H1 (cell line): ENCODE measurements around the gene CDC5L. TPM values are rescaled to one million over a fixed set of nuclear protein-coding genes. Genes with fewer than 3 reads are reported as not detected.

ENCODE experiments used
- CTCF ChIA-PET: fragments of 300-600 bp; sonication (Branson Sonifier 250); formaldehyde crosslinking; loops from one replicate; lab custom pipeline; 2021; ENCODE audit not compliant: partially characterized antibody; lab: Charles Lee
- POLR2A ChIA-PET: fragments of 300-600 bp; sonication (Branson Sonifier 250); formaldehyde crosslinking; loops from one replicate; lab custom pipeline; 2021; ENCODE audit warnings: inconsistent platforms; ENCODE audit not compliant: partially characterized antibody; lab: Charles Lee
- DNase-seq, 2 experiments: peaks; one replicate each; pipeline versions ENCODE4 v3.0.0 to v3.0.0-alpha.2; 2010 to 2022; ENCODE audit warnings: low spot score in 2 of 2, low read depth in 1 of 2, mixed read lengths in 1 of 2
- FAIRE-seq: peaks from 2 replicates; lab custom pipeline; 2011; peaks lifted over from hg19 to GRCh38; lab: Jason Lieb, UNC
- H2AFZ ChIP-seq: 2 replicates; pipeline ENCODE4 v1.8.1; 2012; ENCODE audit warnings: low read length, inconsistent platforms
- H2AK5ac ChIP-seq: 2 replicates; pipeline ENCODE4 v1.6.1; 2013; ENCODE audit warnings: low read depth, low read length
- H2BK120ac ChIP-seq: replicated peaks from 2 replicates; pipeline ENCODE3; 2013; ENCODE audit warnings: low read depth, low read length, inconsistent platforms
- H2BK12ac ChIP-seq: 2 replicates; pipeline ENCODE4 v1.6.1; 2013; ENCODE audit warnings: low read depth, low read length
- H2BK15ac ChIP-seq: 2 replicates; pipeline ENCODE4 v1.6.1; 2013; ENCODE audit warnings: low read length
- H2BK20ac ChIP-seq: 2 replicates; pipeline ENCODE4 v1.6.1; 2013; ENCODE audit warnings: low read length
- H2BK5ac ChIP-seq: 2 replicates; pipeline ENCODE4 v1.6.1; 2013; ENCODE audit warnings: low read depth, low read length
- H3K14ac ChIP-seq: 2 replicates; pipeline ENCODE4 v1.6.1; 2013; ENCODE audit warnings: inconsistent platforms; ENCODE audit not compliant: insufficient read length
- H3K18ac ChIP-seq: 2 replicates; pipeline ENCODE4 v1.6.1; 2013; ENCODE audit warnings: low read length; ENCODE audit errors: extremely low read depth
- H3K23ac ChIP-seq: 2 replicates; pipeline ENCODE4 v1.6.1; 2013; ENCODE audit warnings: inconsistent platforms; ENCODE audit not compliant: insufficient read length
- H3K23me2 ChIP-seq: 2 replicates; pipeline ENCODE4 v1.6.1; 2013; ENCODE audit warnings: low read depth, low read length
- H3K27ac ChIP-seq: 2 replicates; pipeline ENCODE4 v1.6.1; 2011; ENCODE audit warnings: low read depth, low read length, inconsistent platforms
- H3K27me3 ChIP-seq, 4 experiments: replicated peaks in 1 of 4; 1 replicate in 1 of 4; 2 replicates in 3 of 4; pipeline versions ENCODE4 v1.6.1 to v1.8.1; 2011 to 2013; ENCODE audit warnings: low read length in 3 of 4, mild to moderate bottlenecking in 3 of 4, inconsistent platforms in 2 of 4, mixed read lengths in 2 of 4, moderate library complexity in 1 of 4; ENCODE audit not compliant: control insufficient read depth in 3 of 4, insufficient read depth in 3 of 4; ENCODE audit errors: extremely low read depth in 1 of 4
- H3K36me3 ChIP-seq, 4 experiments: 2 replicates each; pipeline versions ENCODE4 v1.6.1 to v1.8.1; 2011 to 2013; ENCODE audit warnings: mild to moderate bottlenecking in 4 of 4, low read length in 3 of 4, moderate library complexity in 2 of 4, control low read depth in 1 of 4, inconsistent platforms in 1 of 4; ENCODE audit not compliant: insufficient read depth in 4 of 4, control insufficient read depth in 2 of 4
- H3K4ac ChIP-seq: replicated peaks from 2 replicates; pipeline ENCODE3; 2013; ENCODE audit warnings: low read length, low read depth, mixed read lengths, inconsistent platforms; ENCODE audit not compliant: insufficient read length
- H3K4me1 ChIP-seq, 4 experiments: replicated peaks in 1 of 4; 1 replicate in 1 of 4; 2 replicates in 3 of 4; pipeline versions ENCODE4 v1.6.1 to v1.8.1; 2011 to 2013; ENCODE audit warnings: low read length in 3 of 4, inconsistent platforms in 2 of 4, mixed read lengths in 1 of 4; ENCODE audit not compliant: insufficient read depth in 4 of 4, control insufficient read depth in 3 of 4
- H3K4me2 ChIP-seq, 2 experiments: 2 replicates each; pipeline versions ENCODE4 v1.6.1 to v1.8.1; 2011 to 2013; ENCODE audit warnings: low read depth in 2 of 2, low read length in 2 of 2, control low read depth in 1 of 2, inconsistent platforms in 1 of 2, mild to moderate bottlenecking in 1 of 2; ENCODE audit not compliant: insufficient read depth in 1 of 2
- H3K4me3 ChIP-seq, 4 experiments: fragments of 200-600, 300-600 bp in 1 of 4; sonication (generic), shearing (Covaris generic), sonication (Bioruptor Twin) in 1 of 4; 2 replicates each; pipeline versions ENCODE4 v1.5.1 to v1.8.1; 2011 to 2016; ENCODE audit warnings: low read length in 4 of 4, low read depth in 3 of 4, control low read depth in 2 of 4, inconsistent platforms in 2 of 4, mild to moderate bottlenecking in 2 of 4, mixed read lengths in 1 of 4, moderate library complexity in 1 of 4; ENCODE audit not compliant: insufficient read depth in 2 of 4; ENCODE audit errors: extremely low read depth in 1 of 4
- H3K56ac ChIP-seq: replicated peaks from 2 replicates; pipeline ENCODE3; 2013; ENCODE audit warnings: low read depth, mild to moderate bottlenecking, mixed read lengths, low read length, inconsistent platforms; ENCODE audit not compliant: insufficient read length
- H3K79me1 ChIP-seq: 2 replicates; pipeline ENCODE4 v1.6.1; 2013; ENCODE audit warnings: low read depth, low read length, control low read depth
- H3K79me2 ChIP-seq, 2 experiments: 2 replicates each; pipeline versions ENCODE4 v1.6.1 to v1.8.1; 2012 to 2013; ENCODE audit warnings: low read length in 2 of 2, mild to moderate bottlenecking in 2 of 2, inconsistent platforms in 1 of 2; ENCODE audit not compliant: insufficient read depth in 2 of 2, control insufficient read depth in 1 of 2
- H3K9ac ChIP-seq, 4 experiments: replicated peaks in 1 of 4; 1 replicate in 1 of 4; 2 replicates in 3 of 4; pipeline versions ENCODE4 v1.6.1 to v1.8.1; 2011 to 2013; ENCODE audit warnings: low read depth in 3 of 4, low read length in 3 of 4, control low read depth in 2 of 4, mild to moderate bottlenecking in 2 of 4, moderate library complexity in 2 of 4, inconsistent platforms in 1 of 4; ENCODE audit errors: extremely low read depth in 1 of 4
- H3K9me3 ChIP-seq, 2 experiments: 2 replicates each; pipeline versions ENCODE4 v1.6.1 to v1.8.1; 2012 to 2013; ENCODE audit warnings: mild to moderate bottlenecking in 2 of 2, moderate library complexity in 2 of 2, control low read depth in 1 of 2, inconsistent platforms in 1 of 2, low read depth in 1 of 2, low read length in 1 of 2, mixed read lengths in 1 of 2; ENCODE audit not compliant: insufficient read depth in 2 of 2
- H4K20me1 ChIP-seq, 2 experiments: replicated peaks in 1 of 2; 2 replicates each; pipeline versions ENCODE3 to v1.8.1; 2011 to 2013; ENCODE audit warnings: inconsistent platforms in 2 of 2, low read length in 2 of 2, mild to moderate bottlenecking in 1 of 2; ENCODE audit not compliant: insufficient read depth in 2 of 2, control insufficient read depth in 1 of 2
- H4K5ac ChIP-seq: 2 replicates; pipeline ENCODE4 v1.6.1; 2013; ENCODE audit warnings: low read length, low read depth, mixed read lengths, inconsistent platforms; ENCODE audit not compliant: insufficient read length
- H4K8ac ChIP-seq: 2 replicates; pipeline ENCODE4 v1.8.0; 2013; ENCODE audit warnings: mild to moderate bottlenecking, moderate library complexity, low read length, inconsistent platforms; ENCODE audit not compliant: insufficient read depth; ENCODE audit errors: extremely low read depth
- H4K91ac ChIP-seq: replicated peaks from 2 replicates; pipeline ENCODE3; 2013; ENCODE audit warnings: low read length, mixed read lengths, inconsistent platforms; ENCODE audit not compliant: insufficient read length
- ASH2L ChIP-seq: fragments of 200-600, 300-600 bp; sonication (generic); IDR thresholded peaks from one replicate; pipeline ENCODE4 v1.7.1; 2017; ENCODE audit warnings: low read length
- BRCA1 ChIP-seq: IDR thresholded peaks from 2 replicates; pipeline ENCODE4 v1.6.1; 2012; ENCODE audit warnings: low read depth, low read length, improper control_type of control experiment
- CTCF ChIP-seq, 3 experiments: IDR thresholded peaks; 1 replicate in 2 of 3; 2 replicates in 1 of 3; pipeline versions ENCODE4 v1.5.1 to v1.6.1; 2011; ENCODE audit warnings: low read length in 3 of 3, mild to moderate bottlenecking in 3 of 3, inconsistent platforms in 2 of 3, low read depth in 1 of 3, moderate library complexity in 1 of 3; ENCODE audit not compliant: insufficient read depth in 1 of 3; ENCODE audit errors: control extremely low read depth in 1 of 3
- EGR1 ChIP-seq: IDR thresholded peaks from 2 replicates; pipeline ENCODE4 v1.6.1; 2011; ENCODE audit warnings: low read depth, low read length, borderline replicate concordance
- GABPA ChIP-seq: IDR thresholded peaks from 2 replicates; pipeline ENCODE4 v1.6.1; 2011; ENCODE audit warnings: mild to moderate bottlenecking, low read length, moderate library complexity, borderline replicate concordance; ENCODE audit not compliant: insufficient read depth
- HDAC6 ChIP-seq: IDR thresholded peaks from one replicate; pipeline ENCODE4 v1.7.1; 2012; ENCODE audit warnings: low read depth, mild to moderate bottlenecking, inconsistent platforms, low read length, moderate library complexity
- KDM1A ChIP-seq: fragments of 200-600, 300-600 bp; sonication (generic); IDR thresholded peaks from 2 replicates; pipeline ENCODE4 v1.7.1; 2016; ENCODE audit warnings: mild to moderate bottlenecking, low read length, borderline replicate concordance
- PHF8 ChIP-seq: fragments of 200-600 bp; sonication (generic); conservative IDR thresholded peaks from 2 replicates; pipeline ENCODE4 v1.7.1; 2012; ENCODE audit warnings: low read depth, mild to moderate bottlenecking, inconsistent platforms, low read length, moderate library complexity
- POLR2A ChIP-seq, 2 experiments: IDR thresholded peaks; 1 replicate in 1 of 2; 2 replicates in 1 of 2; pipeline ENCODE4 v1.6.1; 2011; ENCODE audit warnings: low read depth in 2 of 2, low read length in 2 of 2, mild to moderate bottlenecking in 2 of 2; ENCODE audit errors: control extremely low read depth in 1 of 2
- RBBP5 ChIP-seq: IDR thresholded peaks from 2 replicates; pipeline ENCODE4 v1.7.1; 2012; ENCODE audit warnings: low read depth, mild to moderate bottlenecking, inconsistent platforms, low read length, moderate library complexity, borderline replicate concordance
- SP1 ChIP-seq: IDR thresholded peaks from 2 replicates; pipeline ENCODE4 v1.6.1; 2011; ENCODE audit warnings: low read depth, low read length
- TAF1 ChIP-seq: IDR thresholded peaks from 2 replicates; pipeline ENCODE4 v1.6.1; 2011; ENCODE audit warnings: mild to moderate bottlenecking, low read depth, low read length
- TBP ChIP-seq: IDR thresholded peaks from 2 replicates; pipeline ENCODE4 v1.6.1; 2011; ENCODE audit warnings: low read depth, low read length, improper control_type of control experiment
- WGBS, 2 experiments: shearing (Covaris generic) in 1 of 2; methylation state at CpG; one replicate each; pipeline versions ENCODE4 v1.1.6 to v1.1.7; 2013 to 2015; ENCODE audit warnings: low lambda C conversion rate in 2 of 2, mixed read lengths in 2 of 2, inconsistent platforms in 1 of 2, low coverage in 1 of 2, missing lambda C conversion rate in 1 of 2; ENCODE audit not compliant: insufficient replicate concordance in 2 of 2, insufficient coverage in 1 of 2, insufficient read length in 1 of 2; ENCODE audit errors: extremely low coverage in 1 of 2, missing lambda C conversion rate in 1 of 2; 5-methylcytosine and 5-hydroxymethylcytosine counted together
- polyA plus RNA-seq, 7 experiments: library from polyadenylated mRNA; depleted of rRNA in 3 of 7; stranded (reverse) in 5 of 7; unstranded in 2 of 7; fragments of >200 nt in 5 of 7; fragments of 200-250 nt in 2 of 7; gene quantifications; 1 replicate in 5 of 7; 2 replicates in 1 of 7; 4 replicates in 1 of 7; pipeline versions ENCODE4 v1.2.1 to v1.2.3, GENCODE V29; 2011 to 2013; ENCODE audit warnings: missing spikeins in 2 of 7, mixed read lengths in 2 of 7
- total RNA-seq: library from RNA; stranded (reverse); fragmentation: NEBNext Ultra II Directional; extraction: Animal tissue kit (Norgen Biotek cat#: 25700); gene quantifications from 2 replicates; pipeline ENCODE4 v1.2.1, GENCODE V29; 2021

The CDC5L gene
- total and polyA plus RNA-seq, 2 of the 8 experiments (the other 6 are each of a cell fraction or from before 2014, with no cell fraction given) = 8.4 to 32.8 TPM

DNA sequence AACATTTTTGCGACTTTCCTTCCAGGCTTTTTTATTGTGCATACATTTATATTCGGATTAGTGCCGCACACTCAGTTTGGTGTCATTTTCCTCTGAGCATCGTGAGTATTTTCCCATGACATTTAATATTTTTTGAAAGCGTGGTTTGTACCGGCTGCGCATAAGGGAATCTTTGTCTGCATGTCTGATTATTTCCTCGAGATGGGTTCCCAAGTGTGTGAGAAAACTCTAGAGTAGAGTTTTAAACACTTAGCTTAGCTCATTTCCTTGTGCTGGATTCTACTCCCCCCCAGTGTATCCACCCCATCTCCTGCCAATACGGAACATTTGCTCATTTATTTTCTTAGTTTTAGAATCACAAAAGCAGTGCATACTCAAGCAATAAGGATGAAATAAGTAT, 94.3 kb downstream of the CDC5L start:
- H3K9me3 ChIP-seq = no peaks in the 10 kb centered on the region
- no peak overlapping the region for H4K5ac ChIP-seq
- no peak overlapping the region for H2BK5ac ChIP-seq
- H3K36me3 ChIP-seq = no peaks in the 10 kb centered on the region
- H2AFZ ChIP-seq = no peak overlapping the region
- WGBS, 2 experiments = 96% methylated on average over 9 of the region's 9 CpGs; no CpG with 5 or more reads in 1 of the 2 experiments
- H3K9ac ChIP-seq = no peak overlapping the region
- ChIA-PET POLR2A (no interaction called here), CTCF (interaction anchor here (1.3 kb wide), 1 partner anchor 112 kb away, joined by 4 read pairs; no protein-coding TSS in a partner anchor)
- peaks cover 0 to 4% (median 3%) of the 10 kb centered on the region in 4 experiments; a peak in 6 of 7 replicates for H3K4me1 ChIP-seq
- H2BK20ac ChIP-seq = no peak overlapping the region
- H2BK120ac ChIP-seq = no peak overlapping the region
- no peak overlapping the region for H3K23ac ChIP-seq
- DNase-seq (no peak), FAIRE-seq (no peak)
- H2AK5ac ChIP-seq = no peak overlapping the region
- H3K18ac ChIP-seq = no peak overlapping the region
- no peak overlapping the region for H3K4me3 ChIP-seq
- H2BK12ac ChIP-seq = no peak overlapping the region
- no peak overlapping the region for H3K4me2 ChIP-seq
- no peak overlapping the region for H3K4ac ChIP-seq
- no peak overlapping the region for H4K8ac ChIP-seq
- H3K56ac ChIP-seq = no peak overlapping the region
- no peaks in the 10 kb centered on the region for H3K79me1 ChIP-seq
- no peaks in the 10 kb centered on the region for H3K79me2 ChIP-seq
- H3K14ac ChIP-seq = no peak overlapping the region
- H3K27me3 ChIP-seq = no peaks in the 10 kb centered on the region; a peak in 1 of 7 replicates
- no peak overlapping the region for H4K91ac ChIP-seq
- H3K27ac ChIP-seq = no peak overlapping the region
- no peak overlapping the region for H2BK15ac ChIP-seq
- H4K20me1 ChIP-seq = no peaks in the 10 kb centered on the region
- H3K23me2 ChIP-seq = no peaks in the 10 kb centered on the region
- no peak for TF ChIP-seq SP1
- TF ChIP-seq GABPA = no peak
- no peak for TF ChIP-seq POLR2A (IDR thresholded peaks at IDR 0.05; ENCODE audit: control extremely low read depth in 1 of 2, low read depth in 2 of 2, low read length in 2 of 2)
- TF ChIP-seq EGR1 = no peak
- TF ChIP-seq RBBP5 = no peak
- TF ChIP-seq BRCA1 = no peak
- no peak for TF ChIP-seq TAF1
- TF ChIP-seq PHF8 = no peak
- TF ChIP-seq KDM1A = no peak
- no peak for TF ChIP-seq CTCF (IDR thresholded peaks at IDR 0.05; ENCODE audit: control extremely low read depth in 1 of 3, insufficient read depth in 1 of 3, low read depth in 1 of 3, low read length in 3 of 3)
- TF ChIP-seq ASH2L = no peak
- no peak for TF ChIP-seq HDAC6
- no peak for TF ChIP-seq TBP
